Effector CD4-positive, alpha-beta T cell (primary cell): ENCODE data around the gene KDM4B.
A peak's percentile ranks its signal among the peaks of the same experiment; 100 is the strongest.
"Not testable (repeated sequence)": the region's sequence is repeated elsewhere in the genome, so short reads cannot be mapped to it uniquely, and the experiment has no call there.

ENCODE experiments used
- DNase-seq: peaks from one replicate; pipeline ENCODE4 v3.0.0-alpha.2; 2020

KDM4B gene

GRCh38 chr19:5154799-5155426 lies 186.0 kb downstream of the KDM4B start:
- no peak for DNase-seq

GRCh38 chr19:5155586-5156210 lies 186.8 kb downstream of the KDM4B start:
- DNase-seq: no peak

GRCh38 chr19:5156231-5156986 lies 187.5 kb downstream of the KDM4B start:
- DNase-seq: no peak

- DNase-seq: no peak
Observed at GRCh38 chr19:5157186-5157585, 188.3 kb downstream of the KDM4B start.

DNA sequence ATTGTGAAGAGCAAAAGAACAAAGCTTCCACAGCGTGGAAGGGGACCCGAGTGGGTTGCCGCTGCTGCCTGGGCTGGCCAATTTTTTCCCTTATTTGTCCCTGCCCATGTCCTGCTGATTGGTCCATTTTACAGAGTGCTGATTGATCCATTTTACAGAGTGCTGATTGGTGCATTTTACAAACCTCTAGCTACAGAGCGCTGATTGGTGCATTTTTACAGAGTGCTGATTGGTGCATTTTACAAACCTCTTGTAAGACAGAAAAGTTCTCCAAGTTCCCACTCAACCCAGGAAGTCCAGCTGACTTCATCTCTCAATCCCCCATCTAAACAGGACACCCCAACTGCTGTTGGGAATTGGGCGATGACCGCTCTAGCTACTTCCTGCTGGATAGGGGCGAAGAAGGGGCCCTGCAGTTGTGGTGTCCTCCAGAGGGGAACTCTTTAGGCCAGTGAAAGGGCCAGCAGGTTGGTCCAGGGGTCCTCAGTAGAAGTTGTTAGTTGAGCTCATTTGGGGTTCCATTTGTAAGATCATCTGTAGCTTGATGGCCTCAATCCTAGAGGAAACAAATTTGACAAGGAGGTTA lies 189.7 kb downstream of the KDM4B start:
- not testable (repeated sequence) for DNase-seq

GRCh38 chr19:5160158-5160795 lies 191.4 kb downstream of the KDM4B start:
- DNase-seq: not testable (repeated sequence)

GRCh38 chr19:5164845-5165696 lies 196.2 kb downstream of the KDM4B start:
- not testable (repeated sequence) for DNase-seq

DNA sequence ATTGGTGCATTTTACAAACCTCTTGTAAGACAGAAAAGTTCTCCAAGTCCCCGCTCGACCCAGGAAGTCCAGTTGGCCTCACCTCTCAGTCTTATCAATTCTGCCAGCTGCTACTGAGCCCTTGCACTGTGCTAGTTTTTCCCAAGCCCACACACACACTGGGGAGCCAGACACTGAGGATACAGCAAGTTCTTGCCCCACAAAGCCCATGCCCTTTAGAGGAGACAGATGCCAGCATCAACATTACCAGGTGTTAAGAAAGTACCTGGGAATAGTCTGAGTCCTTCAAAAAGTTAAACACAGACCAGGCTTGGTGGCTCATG lies 196.7 kb downstream of the KDM4B start:
- DNase-seq: no peak

DNA sequence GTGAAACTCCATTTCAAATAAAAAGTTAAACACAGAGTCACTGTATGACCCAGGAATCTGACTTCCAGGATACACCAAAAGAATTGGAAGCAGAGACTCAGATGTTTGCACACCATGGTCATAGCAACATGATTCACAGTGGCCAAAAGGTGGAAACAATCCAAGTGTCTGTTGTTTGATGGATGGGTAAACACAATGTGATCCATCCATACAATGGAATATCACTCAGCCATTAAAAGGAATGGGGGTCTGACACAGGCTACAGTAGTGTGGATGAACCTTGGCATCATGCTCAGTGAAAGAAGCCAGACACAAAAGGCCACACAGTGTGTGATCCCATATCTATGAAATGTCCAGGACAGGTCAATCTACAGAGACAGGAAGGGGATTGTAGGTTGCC lies 197.3 kb downstream of the KDM4B start:
- no peak for DNase-seq

DNA sequence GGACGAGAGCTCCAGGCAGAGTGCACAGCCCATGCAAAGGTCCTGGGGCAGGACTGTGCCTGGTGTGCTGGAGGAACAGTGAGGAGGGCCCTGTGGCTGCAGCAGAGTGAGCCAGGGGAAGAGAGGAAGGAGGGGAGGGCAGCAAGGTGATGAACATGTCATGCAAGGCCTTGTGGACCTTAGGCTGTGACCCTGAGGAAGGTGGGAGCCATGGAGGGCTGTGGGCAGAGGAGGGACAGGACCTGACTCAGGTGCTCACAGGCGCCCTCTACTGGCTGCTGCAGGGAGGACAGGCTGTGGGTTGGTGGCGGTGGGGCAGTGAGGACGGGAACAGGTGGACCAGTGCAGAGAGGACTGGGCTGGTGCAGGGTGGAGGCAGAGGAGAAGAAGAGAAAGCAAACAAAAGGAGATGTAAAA lies 201.4 kb downstream of the KDM4B start:
- peak; percentile 27 for DNase-seq

DNA sequence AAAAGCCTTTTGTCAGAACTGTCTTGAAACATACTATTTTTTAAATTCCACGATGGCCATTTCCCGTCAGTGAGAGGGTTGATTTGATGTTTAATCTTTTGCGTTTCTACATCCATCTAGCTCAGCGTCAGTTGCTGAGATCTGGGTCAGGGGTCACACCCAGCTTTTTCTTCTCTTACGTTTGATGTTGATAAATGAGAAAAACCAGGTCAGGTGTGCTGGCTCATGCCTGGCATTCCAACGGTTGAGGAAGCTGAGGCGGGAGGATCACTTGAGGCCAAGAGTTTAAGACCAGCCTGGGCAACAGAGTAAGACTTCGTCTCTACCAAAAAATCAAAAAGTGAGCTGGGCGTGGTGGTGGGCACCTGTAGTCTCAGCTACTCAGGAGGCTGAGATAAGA lies 202.8 kb downstream of the KDM4B start:
- DNase-seq: no peak

DNA sequence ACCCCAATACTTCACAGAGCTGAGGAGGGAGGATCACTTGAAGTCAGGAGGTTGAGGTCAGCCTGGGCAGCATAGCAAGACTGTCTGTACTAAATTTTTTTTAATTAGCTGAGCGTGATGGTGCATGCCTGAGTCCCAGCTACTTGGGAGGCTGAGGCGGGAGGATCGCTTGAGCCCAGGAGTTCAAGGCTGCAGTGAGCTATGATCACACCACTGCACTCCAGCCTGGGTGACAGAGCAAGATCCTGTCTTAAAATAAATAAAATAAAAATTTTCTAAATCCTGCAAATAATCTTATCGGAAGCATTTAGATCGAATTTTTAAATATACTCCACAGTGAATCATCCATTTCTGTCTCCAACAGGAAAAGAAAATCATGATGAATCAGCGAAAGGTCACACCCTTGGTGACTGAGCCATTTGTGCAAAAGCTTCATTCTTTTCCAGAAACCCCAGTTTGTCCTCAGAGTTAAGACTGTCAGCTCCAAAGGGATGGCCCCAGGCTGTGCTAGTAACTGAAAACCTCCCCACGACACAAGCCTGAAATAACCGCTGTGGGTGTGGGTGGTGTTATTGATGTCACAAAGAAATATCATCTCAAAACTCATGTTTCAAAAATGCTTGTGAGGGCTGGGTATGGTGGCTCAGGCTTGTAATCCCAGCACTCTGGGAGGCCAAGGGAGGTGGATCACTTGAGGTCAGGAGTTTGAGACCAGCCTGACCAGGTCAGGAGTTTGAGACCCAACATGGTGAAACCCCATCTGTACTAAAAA lies 204.1 kb downstream of the KDM4B start:
- no peak for DNase-seq

GRCh38 chr19:5173993-5174392 lies 205.1 kb downstream of the KDM4B start:
- DNase-seq: no peak

DNA sequence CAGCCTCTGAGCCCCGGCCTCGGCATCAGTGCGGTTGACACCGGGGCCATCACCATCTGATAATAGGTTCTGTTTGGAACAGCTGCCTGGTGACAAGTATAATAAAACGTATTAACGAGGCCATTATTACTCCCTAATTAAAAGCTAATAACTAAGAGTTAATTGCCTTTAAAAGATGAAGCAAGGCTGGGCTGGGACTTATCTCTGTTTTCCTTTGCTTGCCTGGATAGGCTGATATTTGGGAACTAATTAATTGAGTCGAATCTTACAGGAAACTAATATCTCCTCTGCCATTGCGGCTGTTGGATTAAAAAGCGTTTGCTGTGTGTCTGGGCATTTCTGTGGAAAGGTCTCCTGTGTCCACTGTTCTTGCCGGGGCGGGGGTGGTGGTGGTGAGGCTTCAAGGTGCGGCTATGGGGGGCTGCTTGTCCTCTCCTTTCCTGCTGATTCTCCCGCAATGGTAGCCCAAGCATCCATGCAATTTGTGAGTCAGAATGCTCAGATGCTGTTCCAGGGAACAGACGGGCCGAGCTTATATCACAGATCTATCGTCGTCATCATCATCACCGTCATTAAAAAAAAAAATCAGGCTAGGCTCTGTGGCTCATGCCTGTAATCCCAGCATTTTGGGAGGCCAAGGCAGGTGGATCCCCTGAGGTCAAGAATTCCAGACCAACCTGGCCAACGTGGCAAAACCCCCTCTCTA lies 209.0 kb downstream of the KDM4B start:
- DNase-seq: no peak

- DNase-seq: no peak
Observed at GRCh38 chr19:5178841-5179240, 209.9 kb downstream of the KDM4B start.

- no peak for DNase-seq
Observed at GRCh38 chr19:5179256-5179655, 210.3 kb downstream of the KDM4B start.

DNA sequence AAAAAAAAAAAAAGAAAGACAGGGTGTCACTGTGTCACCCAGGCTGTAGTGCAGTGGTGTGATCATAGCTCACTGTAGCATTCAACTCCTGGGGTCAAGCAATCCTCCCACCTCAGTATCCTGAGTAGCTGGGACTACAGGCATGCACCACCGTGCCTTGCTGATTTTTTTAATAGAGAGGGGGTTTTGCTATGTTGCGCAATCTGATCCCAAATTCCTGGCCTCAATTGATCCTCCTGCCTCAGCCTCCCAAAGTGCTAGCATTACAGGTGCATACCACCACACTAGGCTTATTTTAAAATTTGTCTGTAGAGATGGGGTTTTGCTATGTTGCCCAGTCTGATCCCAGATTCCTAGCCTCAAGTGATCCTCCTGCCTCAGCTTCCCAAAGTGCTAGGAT lies 212.4 kb downstream of the KDM4B start:
- DNase-seq: no peak

GRCh38 chr19:5182751-5183150 lies 213.8 kb downstream of the KDM4B start:
- no peak for DNase-seq

DNA sequence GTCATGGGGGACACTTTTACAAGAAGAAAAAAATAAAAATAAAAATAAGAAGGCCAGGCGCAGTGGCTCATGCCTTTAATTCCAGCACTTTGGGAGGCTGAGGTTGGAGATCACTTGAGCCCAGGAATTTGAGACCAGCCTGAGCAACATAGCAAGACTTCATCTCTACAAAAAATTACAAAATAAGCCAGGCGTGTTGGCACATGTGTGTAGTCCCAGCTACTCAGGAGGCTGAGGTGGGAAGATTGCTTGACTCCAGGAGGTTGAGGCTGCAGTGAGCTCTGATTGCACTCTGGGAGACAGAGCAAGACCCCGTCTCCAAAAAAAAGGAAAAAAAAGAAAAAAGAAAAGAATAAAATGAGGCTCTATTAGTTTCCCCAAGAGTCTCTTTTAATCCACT lies 214.7 kb downstream of the KDM4B start:
- no peak for DNase-seq

- no peak for DNase-seq
Observed at GRCh38 chr19:5184930-5185329, 216.0 kb downstream of the KDM4B start.
